Endothelial cell (in vitro differentiated cells): ENCODE data around the gene SLC5A1. TPM values are rescaled to one million over a fixed set of nuclear protein-coding genes. Genes with fewer than 3 reads are reported as not detected.

Source experiments
- DNase-seq: peaks from one replicate; pipeline ENCODE4 v3.0.0; 2021; ENCODE audit warnings: low spot score
- H3K27ac Mint-ChIP-seq: one replicate; pipeline ENCODE4 v1.8.0; 2021; ENCODE audit warnings: mixed read lengths, inconsistent platforms; ENCODE audit not compliant: unreplicated experiment
- H3K27me3 Mint-ChIP-seq: one replicate; pipeline ENCODE4 v1.8.0; 2021; ENCODE audit warnings: mild to moderate bottlenecking, moderate library complexity, mixed read lengths, inconsistent platforms; ENCODE audit not compliant: unreplicated experiment
- H3K36me3 Mint-ChIP-seq: one replicate; pipeline ENCODE4 v1.8.0; 2021; ENCODE audit warnings: mild to moderate bottlenecking, low read depth, mixed read lengths, inconsistent platforms; ENCODE audit not compliant: unreplicated experiment
- H3K4me1 Mint-ChIP-seq: one replicate; pipeline ENCODE4 v1.8.0; 2021; ENCODE audit warnings: mild to moderate bottlenecking, mixed read lengths, inconsistent platforms; ENCODE audit not compliant: unreplicated experiment
- H3K4me3 Mint-ChIP-seq: one replicate; pipeline ENCODE4 v1.8.0; 2021; ENCODE audit warnings: mild to moderate bottlenecking, mixed read lengths, inconsistent platforms; ENCODE audit not compliant: unreplicated experiment
- H3K9me3 Mint-ChIP-seq: one replicate; pipeline ENCODE4 v1.8.0; 2021; ENCODE audit warnings: mixed read lengths, inconsistent platforms; ENCODE audit not compliant: unreplicated experiment
- CTCF ChIP-seq: fragments of 200-600 bp; sonication (generic); IDR thresholded peaks from one replicate; pipeline ENCODE4 v1.5.0; 2021; ENCODE audit warnings: antibody characterized with exemption; ENCODE audit not compliant: unreplicated experiment
- total RNA-seq: library from RNA; stranded (reverse); fragmentation: NEBNext Ultra II Directional; extraction: Animal tissue kit (Norgen Biotek cat#: 25700); gene quantifications from one replicate; pipeline ENCODE4 v1.2.1, GENCODE V29; 2021; ENCODE audit not compliant: unreplicated experiment

SLC5A1 gene
- total RNA-seq, 1 donor from 2014 or later: 0.26 TPM

GRCh38 chr22:32044913-32045312 lies 1.9 kb downstream of the SLC5A1 start:
- peaks cover 9% of the 10 kb centered on the region for H3K4me1 Mint-ChIP-seq
- H3K9me3 Mint-ChIP-seq: no peaks in the 10 kb centered on the region
- no peaks in the 10 kb centered on the region for H3K36me3 Mint-ChIP-seq
- no peak for TF ChIP-seq CTCF
- no peak overlapping the region for H3K27ac Mint-ChIP-seq
- H3K4me3 Mint-ChIP-seq: no peak overlapping the region
- H3K27me3 Mint-ChIP-seq: no peaks in the 10 kb centered on the region
- no peak for DNase-seq

- Mint-ChIP-seq H3K27me3 (no peaks in the 10 kb centered on the region), H3K9me3 (no peaks in the 10 kb centered on the region), H3K4me1 (no peaks in the 10 kb centered on the region), H3K4me3 (no peak overlapping the region), H3K36me3 (no peaks in the 10 kb centered on the region), H3K27ac (no peak overlapping the region)
- TF ChIP-seq CTCF: no peak
- no peak for DNase-seq
Measured at GRCh38 chr22:32048069-32048468, 5.0 kb downstream of the SLC5A1 start.

- no peaks in the 10 kb centered on the region for H3K9me3 Mint-ChIP-seq
- DNase-seq: no peak
- no peak overlapping the region for H3K4me3 Mint-ChIP-seq
- no peak for TF ChIP-seq CTCF
- no peaks in the 10 kb centered on the region for H3K36me3 Mint-ChIP-seq
- H3K27me3 Mint-ChIP-seq: no peaks in the 10 kb centered on the region
- no peak overlapping the region for H3K27ac Mint-ChIP-seq
- H3K4me1 Mint-ChIP-seq: no peaks in the 10 kb centered on the region
Measured at GRCh38 chr22:32050678-32051515, 7.8 kb downstream of the SLC5A1 start.

- no peak overlapping the region for H3K27ac Mint-ChIP-seq
- H3K9me3 Mint-ChIP-seq: no peaks in the 10 kb centered on the region
- no peaks in the 10 kb centered on the region for H3K36me3 Mint-ChIP-seq
- TF ChIP-seq CTCF: no peak
- H3K4me3 Mint-ChIP-seq: no peak overlapping the region
- no peak for DNase-seq
- H3K27me3 Mint-ChIP-seq: no peaks in the 10 kb centered on the region
- no peaks in the 10 kb centered on the region for H3K4me1 Mint-ChIP-seq
Measured at GRCh38 chr22:32052244-32052643, 9.2 kb downstream of the SLC5A1 start.
